Kidney (tissue), 14 donors: ENCODE measurements around the gene XPO5. TPM values are rescaled to one million over a fixed set of nuclear protein-coding genes. Genes with fewer than 3 reads are reported as not detected.

Source experiments
- DNase-seq, 5 donors: peaks; one replicate each; pipeline ENCODE4 v3.0.0-alpha.2; 2013 to 2020
- FAIRE-seq: peaks from 2 replicates; lab custom pipeline; 2012; peaks lifted over from hg19 to GRCh38; lab: Jason Lieb, UNC
- H3K27ac ChIP-seq, 2 donors: one replicate each; pipeline ENCODE4 v1.7.0; 2013; ENCODE audit warnings: low read depth in 2 of 2, low read length in 2 of 2, inconsistent platforms in 1 of 2
- H3K27me3 ChIP-seq: one replicate; pipeline ENCODE4 v1.7.1; 2013; ENCODE audit warnings: low read length, inconsistent platforms; ENCODE audit not compliant: control insufficient read depth, insufficient read depth
- H3K36me3 ChIP-seq, 3 donors: one replicate each; pipeline versions ENCODE4 v1.7.0 to v1.7.1; 2013; ENCODE audit warnings: low read length in 3 of 3, control low read depth in 1 of 3, inconsistent platforms in 1 of 3; ENCODE audit not compliant: insufficient read depth in 3 of 3, control insufficient read depth in 2 of 3
- H3K4me1 ChIP-seq, 3 donors: one replicate each; pipeline versions ENCODE4 v1.7.0 to v1.7.1; 2013; ENCODE audit warnings: low read length in 3 of 3, inconsistent platforms in 1 of 3, low read depth in 1 of 3; ENCODE audit not compliant: control insufficient read depth in 2 of 3, insufficient read depth in 2 of 3
- H3K4me3 ChIP-seq, 3 donors: one replicate each; pipeline versions ENCODE4 v1.7.0 to v1.8.1; 2013; ENCODE audit warnings: low read length in 3 of 3, control low read depth in 1 of 3, inconsistent platforms in 1 of 3
- H3K9ac ChIP-seq, 3 donors: one replicate each; pipeline versions ENCODE4 v1.7.0 to v1.7.1; 2013; ENCODE audit warnings: low read length in 3 of 3, control low read depth in 1 of 3, inconsistent platforms in 1 of 3
- H3K9me3 ChIP-seq, 3 donors: one replicate each; pipeline versions ENCODE4 v1.7.0 to v1.7.1; 2013; ENCODE audit warnings: low read length in 3 of 3, control low read depth in 1 of 3, inconsistent platforms in 1 of 3; ENCODE audit not compliant: control insufficient read depth in 2 of 3, insufficient read depth in 1 of 3
- CTCF ChIP-seq: IDR thresholded peaks from 3 replicates; pipeline ENCODE4 v1.5.1; 2012; ENCODE audit warnings: mild to moderate bottlenecking, moderate library complexity, borderline replicate concordance; ENCODE audit not compliant: insufficient read depth; ENCODE audit errors: extremely low read depth
- intact Hi-C: fragments of 100-400 bp; cut with DNase I; formaldehyde crosslinking; loops from one replicate; pipeline ENCODE4 v1.11.1; 2022
- polyA plus RNA-seq: library from polyadenylated mRNA; stranded (reverse); fragments of 350-450 nt; fragmentation: Illumina TruSeq; extraction: RNeasy Lipid Tissue Mini Kit (QIAGEN cat#74804); gene quantifications from one replicate; pipeline ENCODE4 v1.2.3, GENCODE V29; 2014; ENCODE audit warnings: low read depth, low replicate concordance; ENCODE audit not compliant: insufficient read depth
- total RNA-seq: library from RNA; stranded (reverse); fragmentation: NEBNext Ultra II Directional; extraction: Animal tissue kit (Norgen Biotek cat#: 25700); gene quantifications from one replicate; pipeline ENCODE4 v1.2.1, GENCODE V29; 2021
- donor health status: control.
- donor health status: control.
- donor health status: control.
- donor health status: control.
- donor health status: control.
- donor health status: DM: yes; HTN: yes; CAD: no.
- donor health status: Normal renal cell carcinoma (clear cell type).

XPO5 gene
- total and polyA plus RNA-seq, 2 donors from 2014 or later: 7.5 to 34.3 TPM

- Histone ChIP-seq H3K4me3 (no peak overlapping the region), H3K27me3 (no peaks in the 10 kb centered on the region), H3K4me1 (peaks cover 0 to 20% (median 17%) of the 10 kb centered on the region in 3 donors), H3K9ac (no peak overlapping the region), H3K9me3 (no peaks in the 10 kb centered on the region), H3K36me3 (peaks cover 5 to 25% (median 19%) of the 10 kb centered on the region in 3 donors), H3K27ac (no peak overlapping the region)
- no peak for FAIRE-seq
- TF ChIP-seq CTCF: no peak
- intact Hi-C loops: no loop called here
- DNase-seq: peak in 1 of 5 donors; percentile 33
These were observed 80.4 kb downstream of the XPO5 start for GRCh38 chr6:43495409-43495941.

GRCh38 chr6:43494766-43495165 lies 81.1 kb downstream of the XPO5 start:
- no peak overlapping the region for H3K27ac ChIP-seq
- TF ChIP-seq CTCF: no peak
- H3K27me3 ChIP-seq: no peaks in the 10 kb centered on the region

GRCh38 chr6:43494321-43494720 lies 81.5 kb downstream of the XPO5 start:
- no peak for FAIRE-seq
- H3K9ac ChIP-seq: no peak overlapping the region
- no peak overlapping the region for H3K4me3 ChIP-seq
- no peaks in the 10 kb centered on the region for H3K9me3 ChIP-seq
- H3K27ac ChIP-seq: no peak overlapping the region
- no peaks in the 10 kb centered on the region for H3K27me3 ChIP-seq
- TF ChIP-seq CTCF: no peak
- no peak for DNase-seq
- peaks cover 0 to 23% (median 14%) of the 10 kb centered on the region in 3 donors for H3K4me1 ChIP-seq
- peaks cover 0 to 17% (median 8%) of the 10 kb centered on the region in 3 donors for H3K36me3 ChIP-seq
- intact Hi-C loops: no loop called here

More at GRCh38 chr6:43494766-43495165, 81.1 kb downstream of the XPO5 start:
- intact Hi-C loops: no loop called here
- no peak overlapping the region for H3K4me3 ChIP-seq
- DNase-seq (no peak), FAIRE-seq (no peak)
- H3K4me1 ChIP-seq: peaks cover 0 to 23% (median 17%) of the 10 kb centered on the region in 3 donors
- no peak overlapping the region for H3K9ac ChIP-seq
- no peaks in the 10 kb centered on the region for H3K9me3 ChIP-seq
- peaks cover 2 to 17% (median 12%) of the 10 kb centered on the region in 3 donors for H3K36me3 ChIP-seq

- DNase-seq (no peak), FAIRE-seq (no peak)
- no peak for TF ChIP-seq CTCF
- intact Hi-C loops: no loop called here
- Histone ChIP-seq H3K9ac (no peak overlapping the region), H3K4me1 (peaks cover 0 to 23% (median 12%) of the 10 kb centered on the region in 3 donors), H3K36me3 (peaks cover 0 to 12% (median 3%) of the 10 kb centered on the region in 3 donors), H3K27me3 (no peaks in the 10 kb centered on the region), H3K27ac (no peak overlapping the region), H3K4me3 (no peak overlapping the region), H3K9me3 (no peaks in the 10 kb centered on the region)
These were observed 82.0 kb downstream of the XPO5 start for GRCh38 chr6:43493833-43494232.
